ENCODE data around the gene GPSM1. TPM values are rescaled to one million over a fixed set of nuclear protein-coding genes. Genes with fewer than 3 reads are reported as not detected.

Gene GPSM1
- total and polyA plus RNA-seq, 9 of the 15 experiments (the other 6 are each of a cell fraction or from before 2014, with no cell fraction given) = 0.04 to 14.2 (median 3.1) TPM

DNA sequence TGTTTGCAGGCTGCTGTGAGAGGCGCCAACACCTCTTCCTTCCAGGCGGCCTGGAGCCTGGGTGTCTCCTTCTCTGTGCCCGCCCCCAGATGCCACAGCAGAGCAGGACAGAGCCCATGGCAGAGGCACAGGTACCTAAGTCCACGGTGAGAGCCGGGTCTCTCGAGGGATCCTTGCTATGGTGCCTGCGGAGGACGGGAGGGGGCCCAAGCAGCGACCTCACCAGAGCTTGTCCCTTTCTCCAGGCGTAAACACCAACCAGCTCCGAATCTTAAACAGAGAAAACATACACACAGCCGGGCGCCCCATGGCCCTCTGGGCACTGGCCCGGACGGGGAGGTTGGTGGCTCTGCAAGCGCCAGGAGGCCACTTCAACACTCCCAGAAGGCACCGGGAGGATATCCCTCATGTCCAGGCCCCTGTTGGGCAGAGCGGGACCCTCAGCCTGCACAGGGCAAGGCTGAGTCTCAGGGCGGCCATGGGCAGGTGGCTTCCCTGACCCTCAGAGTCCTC, 35.3 kb upstream of the GPSM1 start (continued):
- TF ChIP-seq ZC3H4 (CRISPR knock-in tag; IDR thresholded peaks at IDR 0.05; ENCODE audit: borderline replicate concordance) (no peak), RBM39 (optimal IDR thresholded peaks at IDR 0.05; ENCODE audit: low read depth, low read length) (no peak)
- TF ChIP-seq, protein P1, sequence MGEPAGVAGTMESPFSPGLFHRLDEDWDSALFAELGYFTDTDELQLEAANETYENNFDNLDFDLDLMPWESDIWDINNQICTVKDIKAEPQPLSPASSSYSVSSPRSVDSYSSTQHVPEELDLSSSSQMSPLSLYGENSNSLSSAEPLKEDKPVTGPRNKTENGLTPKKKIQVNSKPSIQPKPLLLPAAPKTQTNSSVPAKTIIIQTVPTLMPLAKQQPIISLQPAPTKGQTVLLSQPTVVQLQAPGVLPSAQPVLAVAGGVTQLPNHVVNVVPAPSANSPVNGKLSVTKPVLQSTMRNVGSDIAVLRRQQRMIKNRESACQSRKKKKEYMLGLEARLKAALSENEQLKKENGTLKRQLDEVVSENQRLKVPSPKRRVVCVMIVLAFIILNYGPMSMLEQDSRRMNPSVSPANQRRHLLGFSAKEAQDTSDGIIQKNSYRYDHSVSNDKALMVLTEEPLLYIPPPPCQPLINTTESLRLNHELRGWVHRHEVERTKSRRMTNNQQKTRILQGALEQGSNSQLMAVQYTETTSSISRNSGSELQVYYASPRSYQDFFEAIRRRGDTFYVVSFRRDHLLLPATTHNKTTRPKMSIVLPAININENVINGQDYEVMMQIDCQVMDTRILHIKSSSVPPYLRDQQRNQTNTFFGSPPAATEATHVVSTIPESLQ (CRISPR knock-in tag; IDR thresholded peaks at IDR 0.05) = no peak
- TF ChIP-seq, protein P2, sequence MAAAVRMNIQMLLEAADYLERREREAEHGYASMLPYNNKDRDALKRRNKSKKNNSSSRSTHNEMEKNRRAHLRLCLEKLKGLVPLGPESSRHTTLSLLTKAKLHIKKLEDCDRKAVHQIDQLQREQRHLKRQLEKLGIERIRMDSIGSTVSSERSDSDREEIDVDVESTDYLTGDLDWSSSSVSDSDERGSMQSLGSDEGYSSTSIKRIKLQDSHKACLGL (CRISPR knock-in tag; IDR thresholded peaks at IDR 0.05; ENCODE audit: borderline replicate concordance, poor library complexity, severe bottlenecking) = no peak
- TF ChIP-seq, protein P3, sequence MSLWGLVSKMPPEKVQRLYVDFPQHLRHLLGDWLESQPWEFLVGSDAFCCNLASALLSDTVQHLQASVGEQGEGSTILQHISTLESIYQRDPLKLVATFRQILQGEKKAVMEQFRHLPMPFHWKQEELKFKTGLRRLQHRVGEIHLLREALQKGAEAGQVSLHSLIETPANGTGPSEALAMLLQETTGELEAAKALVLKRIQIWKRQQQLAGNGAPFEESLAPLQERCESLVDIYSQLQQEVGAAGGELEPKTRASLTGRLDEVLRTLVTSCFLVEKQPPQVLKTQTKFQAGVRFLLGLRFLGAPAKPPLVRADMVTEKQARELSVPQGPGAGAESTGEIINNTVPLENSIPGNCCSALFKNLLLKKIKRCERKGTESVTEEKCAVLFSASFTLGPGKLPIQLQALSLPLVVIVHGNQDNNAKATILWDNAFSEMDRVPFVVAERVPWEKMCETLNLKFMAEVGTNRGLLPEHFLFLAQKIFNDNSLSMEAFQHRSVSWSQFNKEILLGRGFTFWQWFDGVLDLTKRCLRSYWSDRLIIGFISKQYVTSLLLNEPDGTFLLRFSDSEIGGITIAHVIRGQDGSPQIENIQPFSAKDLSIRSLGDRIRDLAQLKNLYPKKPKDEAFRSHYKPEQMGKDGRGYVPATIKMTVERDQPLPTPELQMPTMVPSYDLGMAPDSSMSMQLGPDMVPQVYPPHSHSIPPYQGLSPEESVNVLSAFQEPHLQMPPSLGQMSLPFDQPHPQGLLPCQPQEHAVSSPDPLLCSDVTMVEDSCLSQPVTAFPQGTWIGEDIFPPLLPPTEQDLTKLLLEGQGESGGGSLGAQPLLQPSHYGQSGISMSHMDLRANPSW (CRISPR knock-in tag; IDR thresholded peaks at IDR 0.05) = no peak
- TF ChIP-seq, protein P4, sequence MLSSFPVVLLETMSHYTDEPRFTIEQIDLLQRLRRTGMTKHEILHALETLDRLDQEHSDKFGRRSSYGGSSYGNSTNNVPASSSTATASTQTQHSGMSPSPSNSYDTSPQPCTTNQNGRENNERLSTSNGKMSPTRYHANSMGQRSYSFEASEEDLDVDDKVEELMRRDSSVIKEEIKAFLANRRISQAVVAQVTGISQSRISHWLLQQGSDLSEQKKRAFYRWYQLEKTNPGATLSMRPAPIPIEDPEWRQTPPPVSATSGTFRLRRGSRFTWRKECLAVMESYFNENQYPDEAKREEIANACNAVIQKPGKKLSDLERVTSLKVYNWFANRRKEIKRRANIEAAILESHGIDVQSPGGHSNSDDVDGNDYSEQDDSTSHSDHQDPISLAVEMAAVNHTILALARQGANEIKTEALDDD (IDR thresholded peaks at IDR 0.05) = no peak

Measured in K562 (cell line).